GM12891 (cell line): ENCODE results near the gene CYP2C8.

Source experiments
- PAX5 ChIP-seq: IDR thresholded peaks from 2 replicates; pipeline ENCODE4 v1.6.1; 2011; ENCODE audit warnings: low read length, moderate library complexity, mild to moderate bottlenecking; ENCODE audit not compliant: insufficient read depth, severe bottlenecking
- POLR2A ChIP-seq: IDR thresholded peaks from 2 replicates; pipeline ENCODE4 v1.6.1; 2011; ENCODE audit warnings: low read depth, low read length, control low read depth
- POLR2AphosphoS5 ChIP-seq: IDR thresholded peaks from 2 replicates; pipeline ENCODE4 v1.6.1; 2011; ENCODE audit warnings: low read depth, low read length, control low read depth
- SPI1 ChIP-seq: IDR thresholded peaks from 2 replicates; pipeline ENCODE4 v1.6.1; 2011; ENCODE audit warnings: low read depth, low read length, control low read depth
- TAF1 ChIP-seq: IDR thresholded peaks from 2 replicates; pipeline ENCODE4 v1.6.1; 2011; ENCODE audit warnings: low read depth, low read length, control low read depth

GRCh38 chr10:95056744-95057363, 12.4 kb downstream of the CYP2C8 start:
- TF ChIP-seq POLR2A: no peak
- TF ChIP-seq PAX5: no peak
- no peak for TF ChIP-seq TAF1
- no peak for TF ChIP-seq POLR2AphosphoS5
- TF ChIP-seq SPI1: no peak
